Placental epithelial cell (primary cell): ENCODE results near the gene GBX2. TPM values are rescaled to one million over a fixed set of nuclear protein-coding genes. Genes with fewer than 3 reads are reported as not detected.

Experiments used
- small RNA-seq: library from RNA; depleted of rRNA; stranded (forward); fragments of <200 nt; gene quantifications from one replicate; pipeline ENCODE3, GENCODE V24; 2012
- total RNA-seq: library from RNA; depleted of rRNA; stranded (reverse); fragments of >200 nt; gene quantifications from 2 replicates; pipeline ENCODE4 v1.2.3, GENCODE V29; 2012

Gene GBX2
- total RNA-seq = not detected in 2 replicates

DNA sequence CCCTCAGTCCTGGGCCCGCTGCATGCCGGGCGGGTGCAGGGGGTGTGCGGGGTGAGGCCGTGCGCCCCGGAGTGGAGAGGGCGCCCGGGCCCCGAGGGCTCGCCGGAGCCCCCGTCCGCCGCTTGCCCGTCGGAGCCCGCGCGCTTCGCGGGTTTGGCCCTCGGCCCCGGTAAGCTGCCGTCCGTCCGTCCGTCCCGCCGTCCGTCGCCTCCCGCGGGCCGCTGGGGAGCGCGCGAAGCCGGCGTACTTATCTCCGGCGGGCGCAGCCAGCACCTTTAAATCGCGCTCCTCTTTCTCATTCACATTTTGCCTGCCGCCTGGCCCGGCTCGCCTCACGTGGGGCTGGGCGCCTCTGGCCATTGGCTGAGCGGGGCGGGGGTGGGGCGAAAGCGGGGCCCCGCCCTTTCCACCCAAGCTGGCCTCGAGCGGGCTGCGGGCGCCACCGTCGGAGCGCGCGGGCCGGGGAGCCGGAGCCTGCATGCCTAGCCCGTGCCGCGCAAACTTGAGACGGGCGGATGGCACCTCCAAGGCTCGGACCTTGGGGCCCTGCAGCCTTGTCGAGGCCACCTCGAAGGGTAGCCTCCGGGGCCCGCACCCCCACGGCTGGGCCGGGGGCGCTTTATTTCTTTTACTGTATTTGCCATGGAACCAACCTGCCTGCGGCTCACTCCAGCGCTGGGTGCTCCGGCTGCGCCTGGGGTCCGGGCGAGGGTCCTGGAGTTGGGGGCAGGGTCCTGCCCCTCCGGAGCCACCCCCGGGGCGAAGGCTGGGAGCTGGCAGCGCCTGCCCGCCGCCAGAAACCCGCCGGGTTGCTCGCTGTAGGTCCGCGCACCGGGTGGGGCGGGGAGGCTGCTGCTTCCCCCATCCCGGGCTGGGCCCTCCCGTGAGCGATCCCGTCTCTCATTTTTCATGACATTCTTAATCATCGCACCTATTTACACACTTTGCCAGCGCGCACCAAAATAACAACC, at the start of gene GBX2:
Gene GBX2 (minus strand): TSS at position 277 of the 971 bp plus-strand sequence. CDS start 415 bp downstream, outside the sequence.

Small RNA genes within 50 kb of the gene (small RNA-seq; reads per million reads assigned to genes)
- gene RF00019 (not detected), gene RNU1-31P (not detected)

Other genes with a start within 250 kb of the GBX2 start
- not detected in 2 replicates for gene ASB18, start 96.0 kb upstream of the GBX2 start, total RNA-seq